Trophoblast cell (in vitro differentiated cells and primary cell): ENCODE data around the gene SPPL2A.
"Not testable (repeated sequence)": the region's sequence is repeated elsewhere in the genome, so short reads cannot be mapped to it uniquely, and the experiment has no call there.

Source experiments
- DNase-seq, 2 donors: peaks; one replicate each; pipeline ENCODE4 v3.0.0-alpha.2; 2016
- H2AFZ ChIP-seq: 2 replicates; pipeline ENCODE4 v1.6.1; 2013; ENCODE audit warnings: low read length, moderate library complexity, mild to moderate bottlenecking; ENCODE audit not compliant: insufficient read depth, poor library complexity
- H2AK5ac ChIP-seq: 2 replicates; pipeline ENCODE4 v1.6.1; 2013; ENCODE audit warnings: mild to moderate bottlenecking, low read length
- H2BK120ac ChIP-seq: 2 replicates; pipeline ENCODE4 v1.6.1; 2013; ENCODE audit warnings: low read length, mild to moderate bottlenecking, moderate library complexity; ENCODE audit not compliant: insufficient read depth, poor library complexity
- H2BK12ac ChIP-seq: 2 replicates; pipeline ENCODE4 v1.6.1; 2013; ENCODE audit warnings: mild to moderate bottlenecking, low read length, moderate library complexity
- H2BK5ac ChIP-seq: 2 replicates; pipeline ENCODE4 v1.6.1; 2013; ENCODE audit warnings: low read length, low read depth, moderate library complexity, mild to moderate bottlenecking; ENCODE audit not compliant: poor library complexity
- H3K14ac ChIP-seq: 2 replicates; pipeline ENCODE4 v1.6.1; 2013; ENCODE audit warnings: mild to moderate bottlenecking, low read length
- H3K18ac ChIP-seq: 2 replicates; pipeline ENCODE4 v1.6.1; 2013; ENCODE audit warnings: mild to moderate bottlenecking, low read length
- H3K23ac ChIP-seq: 2 replicates; pipeline ENCODE4 v1.6.1; 2013; ENCODE audit warnings: low read length
- H3K27ac ChIP-seq: 2 replicates; pipeline ENCODE4 v1.5.1; 2013; ENCODE audit warnings: low read depth, mild to moderate bottlenecking, inconsistent platforms, low read length, moderate library complexity
- H3K27me3 ChIP-seq: 2 replicates; pipeline ENCODE4 v1.6.1; 2013; ENCODE audit warnings: inconsistent platforms, mild to moderate bottlenecking, low read length, moderate library complexity; ENCODE audit not compliant: insufficient read depth
- H3K36me3 ChIP-seq, 2 experiments: 1 replicate in 1 of 2; 2 replicates in 1 of 2; pipeline ENCODE4 v1.6.1; 2013; ENCODE audit warnings: low read length in 2 of 2, mild to moderate bottlenecking in 2 of 2, moderate library complexity in 1 of 2; ENCODE audit not compliant: insufficient read depth in 2 of 2, control insufficient read depth in 1 of 2
- H3K4ac ChIP-seq: 2 replicates; pipeline ENCODE4 v1.6.1; 2013; ENCODE audit warnings: low read depth, mild to moderate bottlenecking, low read length, moderate library complexity
- H3K4me1 ChIP-seq, 2 experiments: 1 replicate in 1 of 2; 2 replicates in 1 of 2; pipeline ENCODE4 v1.6.1; 2013; ENCODE audit warnings: low read length in 2 of 2, mild to moderate bottlenecking in 2 of 2, moderate library complexity in 1 of 2; ENCODE audit not compliant: insufficient read depth in 2 of 2, control insufficient read depth in 1 of 2
- H3K4me2 ChIP-seq: 2 replicates; pipeline ENCODE4 v1.6.1; 2013; ENCODE audit warnings: inconsistent platforms, mild to moderate bottlenecking, low read length, moderate library complexity
- H3K4me3 ChIP-seq: 2 replicates; pipeline ENCODE4 v1.5.1; 2013; ENCODE audit warnings: mild to moderate bottlenecking, low read depth, low read length, inconsistent platforms
- H3K79me1 ChIP-seq: one replicate; pipeline ENCODE4 v1.6.1; 2013; ENCODE audit warnings: low read length
- H3K79me2 ChIP-seq: 2 replicates; pipeline ENCODE4 v1.6.1; 2013; ENCODE audit warnings: low read length, mild to moderate bottlenecking; ENCODE audit not compliant: control insufficient read depth, insufficient read depth, poor library complexity
- H3K9ac ChIP-seq: 2 replicates; pipeline ENCODE4 v1.6.1; 2013; ENCODE audit warnings: mild to moderate bottlenecking, low read length
- H3K9me3 ChIP-seq: 2 replicates; pipeline ENCODE4 v1.6.1; 2013; ENCODE audit warnings: low read depth, mild to moderate bottlenecking, control low read depth, inconsistent platforms, low read length; ENCODE audit not compliant: insufficient read depth
- H4K12ac ChIP-seq: 2 replicates; pipeline ENCODE4 v1.6.1; 2013; ENCODE audit warnings: low read depth, mild to moderate bottlenecking, low read length, moderate library complexity
- H4K8ac ChIP-seq: 2 replicates; pipeline ENCODE4 v1.6.1; 2013; ENCODE audit warnings: low read depth, mild to moderate bottlenecking, low read length, moderate library complexity
- H4K91ac ChIP-seq: one replicate; pipeline ENCODE4 v1.6.1; 2013; ENCODE audit warnings: low read depth, mild to moderate bottlenecking, low read length, moderate library complexity
- WGBS: extraction: QIAGEN DNeasy Blood & Tissue Kit; methylation state at CpG from one replicate; pipeline ENCODE4 v1.1.7; 2013; ENCODE audit warnings: missing lambda C conversion rate; ENCODE audit not compliant: insufficient read length, insufficient coverage; ENCODE audit errors: extremely low coverage; 5-methylcytosine and 5-hydroxymethylcytosine counted together

The SPPL2A gene

GRCh38 chr15:50697109-50697797 lies 68.3 kb downstream of the SPPL2A start:
- no peak overlapping the region for H2BK5ac ChIP-seq
- no peak overlapping the region for H3K4ac ChIP-seq

GRCh38 chr15:50694634-50695165 lies 70.8 kb downstream of the SPPL2A start:
- H2BK12ac ChIP-seq, H3K23ac ChIP-seq, H3K79me1 ChIP-seq, H3K36me3 ChIP-seq, H4K91ac ChIP-seq, DNase-seq, H3K4me1 ChIP-seq, H3K14ac ChIP-seq, H3K79me2 ChIP-seq, H3K27me3 ChIP-seq, H3K4ac ChIP-seq, H3K9ac ChIP-seq, H4K8ac ChIP-seq, H2AFZ ChIP-seq, H2BK5ac ChIP-seq, H3K4me3 ChIP-seq, H3K18ac ChIP-seq, H2BK120ac ChIP-seq, H3K27ac ChIP-seq, H3K9me3 ChIP-seq, H4K12ac ChIP-seq, H2AK5ac ChIP-seq, H3K4me2 ChIP-seq: not testable (repeated sequence)
- no CpG with 5 or more reads among the region's 9 CpGs for WGBS

More at GRCh38 chr15:50697109-50697797, 68.3 kb downstream of the SPPL2A start:
- no peak for DNase-seq
- no peak overlapping the region for H3K9ac ChIP-seq
- no peak overlapping the region for H4K91ac ChIP-seq
- no peaks in the 10 kb centered on the region for H3K36me3 ChIP-seq
- no peak overlapping the region for H3K14ac ChIP-seq
- no peaks in the 10 kb centered on the region for H3K79me2 ChIP-seq
- H4K8ac ChIP-seq: no peak overlapping the region
- no peak overlapping the region for H3K4me3 ChIP-seq
- no peak overlapping the region for H2AK5ac ChIP-seq
- no peaks in the 10 kb centered on the region for H3K9me3 ChIP-seq
- no peak overlapping the region for H2BK12ac ChIP-seq
- WGBS: no CpG with 5 or more reads among the region's 4 CpGs
- no peaks in the 10 kb centered on the region for H3K4me1 ChIP-seq
- H3K23ac ChIP-seq: no peak overlapping the region
- no peak overlapping the region for H3K18ac ChIP-seq
- H3K27ac ChIP-seq: no peak overlapping the region
- H4K12ac ChIP-seq: no peak overlapping the region
- no peak overlapping the region for H3K4me2 ChIP-seq
- no peak overlapping the region for H2BK120ac ChIP-seq
- no peak overlapping the region for H2AFZ ChIP-seq
- H3K79me1 ChIP-seq: no peaks in the 10 kb centered on the region
- no peaks in the 10 kb centered on the region for H3K27me3 ChIP-seq

DNA sequence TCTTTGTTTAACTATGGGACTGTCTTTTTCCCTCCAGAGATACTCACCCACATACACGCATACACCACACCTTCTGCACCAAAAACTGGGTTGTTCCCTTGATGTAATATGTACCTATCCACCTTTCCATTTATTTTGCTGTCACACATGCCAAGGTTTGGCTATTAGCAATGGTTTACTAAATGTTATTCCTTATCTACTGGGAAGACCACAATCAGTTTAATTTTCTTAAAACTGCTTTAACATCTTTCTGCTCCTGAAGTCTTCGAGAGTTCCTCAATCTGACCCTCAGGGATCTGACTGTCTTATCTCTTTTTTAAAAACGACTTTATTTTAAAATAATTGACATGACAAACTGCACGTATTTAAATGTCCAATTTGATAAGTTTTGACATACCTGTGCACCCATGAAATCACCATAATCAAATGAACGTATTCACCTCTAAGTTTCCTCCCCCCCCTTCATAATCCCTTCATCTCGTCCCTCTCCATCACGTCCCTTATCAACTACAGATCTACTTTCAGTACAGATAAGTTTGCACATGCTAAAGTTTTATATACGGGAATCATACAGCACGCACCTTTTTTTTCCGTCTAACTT lies 78.1 kb downstream of the SPPL2A start:
- no peak for DNase-seq
- no peak overlapping the region for H2AK5ac ChIP-seq
- H3K9ac ChIP-seq: no peak overlapping the region
- peaks cover 23% of the 10 kb centered on the region for H3K79me2 ChIP-seq
- no peak overlapping the region for H4K91ac ChIP-seq
- peak overlapping the region; percentile 90 for H4K8ac ChIP-seq
- no peak overlapping the region for H2AFZ ChIP-seq
- H3K14ac ChIP-seq: no peak overlapping the region
- H4K12ac ChIP-seq: no peak overlapping the region
- no peak overlapping the region for H2BK120ac ChIP-seq
- peaks cover 6 to 10% of the 10 kb centered on the region in 2 experiments for H3K36me3 ChIP-seq
- H3K4me3 ChIP-seq: no peak overlapping the region
- peaks cover 0 to 8% of the 10 kb centered on the region in 2 experiments for H3K4me1 ChIP-seq
- no peak overlapping the region for H3K18ac ChIP-seq
- WGBS: 100% methylated on average over 3 of the region's 10 CpGs
- H2BK5ac ChIP-seq: no peak overlapping the region
- H3K23ac ChIP-seq: no peak overlapping the region
- H3K4me2 ChIP-seq: peak overlapping the region; percentile 80
- peak overlapping the region; percentile 92 for H3K27ac ChIP-seq
- H3K79me1 ChIP-seq: peaks cover 11% of the 10 kb centered on the region
- no peaks in the 10 kb centered on the region for H3K9me3 ChIP-seq
- no peaks in the 10 kb centered on the region for H3K27me3 ChIP-seq
- H3K4ac ChIP-seq: no peak overlapping the region
- H2BK12ac ChIP-seq: no peak overlapping the region

DNA sequence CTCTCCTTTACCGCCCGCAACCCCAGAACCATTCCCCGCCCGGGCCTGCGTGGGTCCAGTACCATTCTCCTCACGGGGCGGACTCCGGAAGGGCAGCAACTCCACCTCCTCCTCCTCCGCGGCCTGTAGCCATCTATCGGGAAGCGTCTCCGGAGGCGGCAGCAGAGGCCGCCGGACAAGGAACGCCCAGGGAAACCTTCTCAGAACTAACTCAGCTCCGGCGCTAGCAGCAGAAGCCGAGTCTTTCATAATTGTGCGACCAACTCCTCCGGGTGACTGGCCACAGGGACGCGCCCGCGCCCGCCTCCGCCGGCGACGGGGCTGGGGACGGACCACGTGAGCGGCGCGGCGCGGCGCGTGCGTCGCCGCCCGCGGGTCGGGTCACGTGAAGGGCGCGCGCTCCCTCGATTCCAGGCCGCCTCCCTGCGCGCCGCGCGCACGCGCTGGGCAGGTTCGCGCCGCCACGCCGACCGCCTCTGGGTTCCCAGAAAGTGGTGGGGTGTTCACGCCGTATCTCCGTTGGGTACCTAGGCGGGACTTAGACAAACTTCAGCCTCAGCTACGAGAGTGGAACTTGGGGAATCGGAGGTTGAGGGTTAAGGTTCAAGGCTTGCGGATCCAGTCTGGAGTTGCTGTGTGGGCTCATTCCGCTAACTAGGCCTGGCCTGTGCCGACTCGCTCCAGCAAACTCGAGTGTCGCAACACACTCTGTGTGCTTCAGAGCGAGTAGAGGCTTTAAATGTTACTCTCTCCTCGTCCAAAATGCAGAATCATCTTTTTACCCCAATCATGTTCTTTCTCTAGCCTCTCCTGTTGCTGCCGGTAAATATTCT lies 78.8 kb downstream of the SPPL2A start, which contains the start of gene TRPM7:
TSS of gene TRPM7 (minus strand) at position 329 of the 833 bp plus-strand sequence. CDS start at position 65, 264 bp downstream.
- Histone ChIP-seq H2AK5ac (peak within 1 kb of the TSS; percentile 77), H4K8ac (peak within 1 kb of the TSS; percentile 90), H3K4me1 (peaks cover 0 to 8% of the 10 kb centered on the region in 2 experiments), H3K9me3 (no peaks in the 10 kb centered on the region), H3K4me3 (peak within 1 kb of the TSS; percentile 92), H3K27ac (peak within 1 kb of the TSS; percentile 92), H2BK120ac (peak within 1 kb of the TSS; percentile 83), H3K4me2 (peak within 1 kb of the TSS; percentile 94), H4K12ac (peak within 1 kb of the TSS; percentile 75), H3K18ac (peak within 1 kb of the TSS; percentile 96), H4K91ac (peak within 1 kb of the TSS; percentile 91), H3K79me2 (peaks cover 23% of the 10 kb centered on the region), H2BK12ac (peak within 1 kb of the TSS; percentile 21), H3K9ac (peak within 1 kb of the TSS; percentile 92), H3K36me3 (peaks cover 6 to 10% of the 10 kb centered on the region in 2 experiments), H2AFZ (peak within 1 kb of the TSS; percentile 68), H3K79me1 (peaks cover 11% of the 10 kb centered on the region), H2BK5ac (peak within 1 kb of the TSS; percentile 71), H3K14ac (peak within 1 kb of the TSS; percentile 95), H3K23ac (no peak within 1 kb of the TSS), H3K27me3 (no peaks in the 10 kb centered on the region), H3K4ac (peak within 1 kb of the TSS; percentile 90)
- WGBS: no CpG with 5 or more reads among the region's 80 CpGs
- peak; percentile 81 to 93 for DNase-seq
